HepG2 (cell line): ENCODE measurements around the gene IWS1. TPM values are rescaled to one million over a fixed set of nuclear protein-coding genes. Genes with fewer than 3 reads are reported as not detected.
A peak's percentile ranks its signal among the peaks of the same experiment; 100 is the strongest.

Experiments
- ATAC-seq: fragments of 200-7000 bp; cut with Tn5 transposase; 3 replicates; pipeline ENCODE4 v1.9.1; 2020; ENCODE audit warnings: mild to moderate bottlenecking, moderate library complexity
- BruUV-seq: library from RNA; stranded (reverse); fragments of 400-500 nt; replicated peaks from 2 replicates; lab custom pipeline; 2021; lab: Mats Ljungman, UMichigan
- CTCF ChIA-PET: fragments of 300-600 bp; formaldehyde crosslinking; extraction: SDS; loops from one replicate; lab custom pipeline; 2021; ENCODE audit warnings: low total read pairs, inconsistent platforms, low intra/inter-chr PET ratio; lab: Yijun Ruan, JAX
- POLR2A ChIA-PET: fragments of 350-600 bp; sonication (Branson Sonifier 250); formaldehyde crosslinking; loops from one replicate; lab custom pipeline; 2020; ENCODE audit warnings: antibody characterized with exemption, inconsistent platforms; lab: Yijun Ruan, JAX
- DNase-seq: peaks from one replicate; pipeline ENCODE4 v3.0.0-alpha.2; 2015; ENCODE audit warnings: low spot score
- FAIRE-seq: peaks from 3 replicates; lab custom pipeline; 2011; peaks lifted over from hg19 to GRCh38; lab: Jason Lieb, UNC
- H2AFZ ChIP-seq: one replicate; pipeline ENCODE4 v1.6.1; 2011; ENCODE audit warnings: low read length, inconsistent platforms
- H3K27ac ChIP-seq: fragments of 300-600 bp; 3 replicates; pipeline ENCODE4 v1.8.0; 2011; ENCODE audit warnings: mixed run types, mild to moderate bottlenecking, mixed read lengths, low read length, inconsistent platforms; ENCODE audit not compliant: insufficient read depth; ENCODE audit errors: extremely low read length
- H3K27me3 ChIP-seq, 2 experiments: fragments of 200-600 bp in 1 of 2; 2 replicates in 1 of 2; 3 replicates in 1 of 2; pipeline versions ENCODE4 v1.6.0 to v1.8.0; 2011; ENCODE audit warnings: low read length in 2 of 2, mild to moderate bottlenecking in 2 of 2, moderate library complexity in 2 of 2, inconsistent platforms in 1 of 2; ENCODE audit not compliant: insufficient read depth in 2 of 2, control insufficient read depth in 1 of 2
- H3K36me3 ChIP-seq, 2 experiments: fragments of 200-600 bp in 1 of 2; replicated peaks in 1 of 2; 2 replicates in 1 of 2; 3 replicates in 1 of 2; pipeline versions ENCODE4 v1.5.1 to v1.8.0; 2011; ENCODE audit warnings: low read length in 2 of 2, inconsistent platforms in 1 of 2; ENCODE audit not compliant: insufficient read depth in 2 of 2, control insufficient read depth in 1 of 2
- H3K4me1 ChIP-seq: 2 replicates; pipeline ENCODE4 v1.5.1; 2012; ENCODE audit warnings: low read length, inconsistent platforms; ENCODE audit not compliant: insufficient read depth
- H3K4me2 ChIP-seq: 2 replicates; pipeline ENCODE4 v1.6.0; 2011; ENCODE audit warnings: low read depth, low read length, inconsistent platforms
- H3K4me3 ChIP-seq, 3 experiments: fragments of 200-600 bp in 1 of 3; sonication (generic), shearing (Covaris generic) in 1 of 3; replicated peaks in 1 of 3; 2 replicates each; pipeline ENCODE4 v1.5.1; 2011 to 2016; ENCODE audit warnings: low read length in 3 of 3, inconsistent platforms in 2 of 3, low read depth in 2 of 3, mild to moderate bottlenecking in 2 of 3, control low read depth in 1 of 3, mixed read lengths in 1 of 3; ENCODE audit not compliant: insufficient read depth in 1 of 3
- H3K79me2 ChIP-seq: one replicate; pipeline ENCODE4 v1.6.1; 2011; ENCODE audit warnings: low read length, inconsistent platforms; ENCODE audit not compliant: insufficient read depth
- H3K9ac ChIP-seq: 2 replicates; pipeline ENCODE4 v1.6.0; 2011; ENCODE audit warnings: mild to moderate bottlenecking, low read depth, low read length, inconsistent platforms; ENCODE audit not compliant: insufficient read depth
- H3K9me3 ChIP-seq: 2 replicates; pipeline ENCODE4 v1.5.1; 2012; ENCODE audit warnings: mild to moderate bottlenecking, low read length
- H4K20me1 ChIP-seq: 2 replicates; pipeline ENCODE4 v1.6.0; 2011; ENCODE audit warnings: inconsistent platforms, mild to moderate bottlenecking, low read length, moderate library complexity; ENCODE audit not compliant: insufficient read depth
- ASH2L ChIP-seq: fragments of 300-600, 200-600 bp; sonication (generic); IDR thresholded peaks from 2 replicates; pipeline ENCODE4 v1.7.0; 2017; ENCODE audit warnings: low read depth, mild to moderate bottlenecking, moderate library complexity, mixed read lengths, low read length; ENCODE audit not compliant: insufficient read length
- ELF3 ChIP-seq: IDR thresholded peaks from 2 replicates; pipeline ENCODE4 v1.6.1; 2016; ENCODE audit warnings: missing genetic modification reagents, missing compliant biosample characterization
- FOXA3 ChIP-seq: IDR thresholded peaks from 2 replicates; pipeline ENCODE4 v1.6.1; 2016; ENCODE audit warnings: missing genetic modification reagents, missing compliant biosample characterization
- LCORL ChIP-seq, 2 experiments: fragments of 450-650 bp in 1 of 2; sonication (generic) in 1 of 2; formaldehyde crosslinking in 1 of 2; IDR thresholded peaks; 2 replicates each; pipeline versions ENCODE4 v1.5.0 to v1.6.1; 2017 to 2020; ENCODE audit warnings: antibody characterized with exemption in 1 of 2, missing genetic modification reagents in 1 of 2
- SALL1 ChIP-seq: sonication (generic); formaldehyde crosslinking; IDR thresholded peaks from 2 replicates; pipeline ENCODE4 v1.8.0; 2022; ENCODE audit warnings: mild to moderate bottlenecking, missing genetic modification reagents
- ZNF264 ChIP-seq: sonication (generic); formaldehyde crosslinking; IDR thresholded peaks from 2 replicates; pipeline ENCODE4 v1.4.0; 2020; ENCODE audit warnings: missing genetic modification reagents
- ZNF615 ChIP-seq: sonication (generic); formaldehyde crosslinking; IDR thresholded peaks from 2 replicates; pipeline ENCODE4 v1.5.0; 2020; ENCODE audit warnings: mild to moderate bottlenecking, missing genetic modification reagents, borderline replicate concordance
- WGBS: methylation state at CpG from one replicate; pipeline ENCODE4 v1.1.6; 2017; ENCODE audit warnings: low lambda C conversion rate; 5-methylcytosine and 5-hydroxymethylcytosine counted together
- in situ Hi-C: cut with HindIII; loops from 2 replicates; pipeline ENCODE4 v1.10.0; 2017; ENCODE audit warnings: low pct_unique_long_range_greater_than_20kb; ENCODE audit not compliant: extremely low pct_ligation_motif_present
- intact Hi-C: fragments of 100-400 bp; cut with micrococcal nuclease; formaldehyde crosslinking; loops from one replicate; pipeline ENCODE4 v1.10.0; 2022; ENCODE audit not compliant: unreplicated experiment
- polyA plus RNA-seq, 8 experiments: library from polyadenylated mRNA; depleted of rRNA in 3 of 8; stranded (reverse) in 7 of 8; unstranded in 1 of 8; fragments of >200 nt; fragmentation: Illumina TruSeq in 4 of 8; extraction: Trizol in 4 of 8; gene quantifications; 2 replicates each; pipeline versions ENCODE4 v1.2.1 to v1.2.3, GENCODE V29; 2011 to 2016; ENCODE audit warnings: low read depth in 4 of 8, missing spikeins in 1 of 8, mixed read lengths in 1 of 8; ENCODE audit not compliant: insufficient read depth in 1 of 8
- total RNA-seq, 5 experiments: library from RNA; depleted of rRNA; stranded (reverse); fragments of >200 nt; fragmentation: Illumina TruSeq; extraction: Trizol; gene quantifications; 2 replicates each; pipeline ENCODE4 v1.2.3, GENCODE V29; 2016; ENCODE audit warnings: low read depth in 1 of 5
- TF ChIP-seq, protein P1 (sequence below): sonication (generic); formaldehyde crosslinking; IDR thresholded peaks from 2 replicates; pipeline ENCODE4 v1.9.0; 2021; ENCODE audit warnings: missing genetic modification reagents, borderline replicate concordance
- TF ChIP-seq, protein P2 (sequence below): sonication (generic); formaldehyde crosslinking; IDR thresholded peaks from 2 replicates; pipeline ENCODE4 v1.4.0; 2020; ENCODE audit warnings: missing genetic modification reagents
- TF ChIP-seq, protein P3 (sequence below): sonication (generic); formaldehyde crosslinking; conservative IDR thresholded peaks from 2 replicates; pipeline ENCODE4 v1.4.0; 2020; ENCODE audit warnings: mild to moderate bottlenecking, missing genetic modification reagents, moderate library complexity

IWS1 gene
- total and polyA plus RNA-seq, 2 of the 13 experiments (the other 11 are each of a cell fraction or from before 2014, with no cell fraction given), result 28.9 to 62.3 TPM

DNA sequence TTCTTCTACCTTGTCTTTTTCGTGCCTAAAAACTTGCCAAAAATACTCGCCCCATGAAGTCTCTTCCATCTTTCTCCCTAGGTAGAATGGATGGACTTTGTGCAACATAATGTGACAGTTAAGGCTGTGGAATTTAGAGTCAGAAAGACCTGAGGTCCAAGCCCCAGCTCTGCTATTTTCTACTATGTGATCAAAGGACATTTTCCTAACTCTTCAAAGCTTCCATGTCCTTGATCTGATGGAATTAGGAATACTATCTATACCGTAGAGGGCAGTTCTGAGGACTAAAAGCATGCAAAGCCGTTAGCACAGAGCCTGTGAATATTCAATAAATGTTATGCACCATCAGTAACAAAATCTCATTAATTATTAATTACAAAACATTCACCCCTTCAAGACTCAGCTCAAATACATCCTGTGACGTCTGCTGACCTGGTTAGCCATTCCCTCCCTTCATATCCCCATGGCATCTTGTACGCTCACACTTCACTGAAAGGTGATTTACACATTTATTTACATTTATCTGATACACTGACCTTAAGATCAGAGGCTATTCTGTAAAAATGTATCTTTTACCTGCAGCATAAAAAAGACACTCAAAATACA is 15.1 kb downstream of the IWS1 start:
- intact Hi-C loops, result loop anchor here (2.0 kb wide), 1 partner anchor 16 kb away; the partner anchor contains the start of gene IWS1
- H3K27me3 ChIP-seq, result no peaks in the 10 kb centered on the region
- DNase-seq, result peak; percentile 79
- ChIA-PET CTCF (no interaction called here), POLR2A (interaction anchor here (7.1 kb wide), 1 partner anchor 15 kb away, joined by 41 read pairs; the partner anchor contains the start of gene IWS1)
- H2AFZ ChIP-seq, result no peak overlapping the region
- peaks cover 12 to 38% of the 10 kb centered on the region in 2 experiments for H3K36me3 ChIP-seq
- H3K9ac ChIP-seq, result no peak overlapping the region
- FAIRE-seq, result no peak
- H4K20me1 ChIP-seq, result peaks cover 50% of the 10 kb centered on the region
- ATAC-seq, result peak; percentile 90
- H3K4me1 ChIP-seq, result peaks cover 60% of the 10 kb centered on the region
- no peak overlapping the region for H3K4me3 ChIP-seq
- H3K79me2 ChIP-seq, result peaks cover 95% of the 10 kb centered on the region
- H3K9me3 ChIP-seq, result no peaks in the 10 kb centered on the region
- in situ Hi-C loops, result no loop called here
- 50% methylated on average over 6 of the region's 6 CpGs for WGBS
- BruUV-seq, result no TSS peak
- H3K4me2 ChIP-seq, result peak overlapping the region; percentile 8
- peak overlapping the region; percentile 60 for H3K27ac ChIP-seq
- TF ChIP-seq SALL1 (CRISPR knock-in tag) (peak; percentile 31; the same call in 1 of the 2 replicates), ASH2L (peak; percentile 73), LCORL (IDR thresholded peaks at IDR 0.05) (peak; percentile 47; the same call in 1 of the 2 replicates), LCORL (CRISPR knock-in tag; IDR thresholded peaks at IDR 0.05) (no peak), ZNF264 (CRISPR knock-in tag) (no peak), FOXA3 (CRISPR knock-in tag) (peak; percentile 21; the same call in 1 of the 2 replicates), ELF3 (CRISPR knock-in tag) (no peak), ZNF615 (CRISPR knock-in tag) (no peak)
- TF ChIP-seq, protein P1, sequence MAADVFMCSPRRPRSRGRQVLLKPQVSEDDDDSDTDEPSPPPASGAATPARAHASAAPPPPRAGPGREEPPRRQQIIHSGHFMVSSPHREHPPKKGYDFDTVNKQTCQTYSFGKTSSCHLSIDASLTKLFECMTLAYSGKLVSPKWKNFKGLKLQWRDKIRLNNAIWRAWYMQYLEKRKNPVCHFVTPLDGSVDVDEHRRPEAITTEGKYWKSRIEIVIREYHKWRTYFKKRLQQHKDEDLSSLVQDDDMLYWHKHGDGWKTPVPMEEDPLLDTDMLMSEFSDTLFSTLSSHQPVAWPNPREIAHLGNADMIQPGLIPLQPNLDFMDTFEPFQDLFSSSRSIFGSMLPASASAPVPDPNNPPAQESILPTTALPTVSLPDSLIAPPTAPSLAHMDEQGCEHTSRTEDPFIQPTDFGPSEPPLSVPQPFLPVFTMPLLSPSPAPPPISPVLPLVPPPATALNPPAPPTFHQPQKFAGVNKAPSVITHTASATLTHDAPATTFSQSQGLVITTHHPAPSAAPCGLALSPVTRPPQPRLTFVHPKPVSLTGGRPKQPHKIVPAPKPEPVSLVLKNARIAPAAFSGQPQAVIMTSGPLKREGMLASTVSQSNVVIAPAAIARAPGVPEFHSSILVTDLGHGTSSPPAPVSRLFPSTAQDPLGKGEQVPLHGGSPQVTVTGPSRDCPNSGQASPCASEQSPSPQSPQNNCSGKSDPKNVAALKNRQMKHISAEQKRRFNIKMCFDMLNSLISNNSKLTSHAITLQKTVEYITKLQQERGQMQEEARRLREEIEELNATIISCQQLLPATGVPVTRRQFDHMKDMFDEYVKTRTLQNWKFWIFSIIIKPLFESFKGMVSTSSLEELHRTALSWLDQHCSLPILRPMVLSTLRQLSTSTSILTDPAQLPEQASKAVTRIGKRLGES (CRISPR knock-in tag), result no peak
- TF ChIP-seq, protein P2, sequence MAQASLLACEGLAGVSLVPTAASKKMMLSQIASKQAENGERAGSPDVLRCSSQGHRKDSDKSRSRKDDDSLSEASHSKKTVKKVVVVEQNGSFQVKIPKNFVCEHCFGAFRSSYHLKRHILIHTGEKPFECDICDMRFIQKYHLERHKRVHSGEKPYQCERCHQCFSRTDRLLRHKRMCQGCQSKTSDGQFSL (CRISPR knock-in tag), result no peak
- TF ChIP-seq, protein P3, sequence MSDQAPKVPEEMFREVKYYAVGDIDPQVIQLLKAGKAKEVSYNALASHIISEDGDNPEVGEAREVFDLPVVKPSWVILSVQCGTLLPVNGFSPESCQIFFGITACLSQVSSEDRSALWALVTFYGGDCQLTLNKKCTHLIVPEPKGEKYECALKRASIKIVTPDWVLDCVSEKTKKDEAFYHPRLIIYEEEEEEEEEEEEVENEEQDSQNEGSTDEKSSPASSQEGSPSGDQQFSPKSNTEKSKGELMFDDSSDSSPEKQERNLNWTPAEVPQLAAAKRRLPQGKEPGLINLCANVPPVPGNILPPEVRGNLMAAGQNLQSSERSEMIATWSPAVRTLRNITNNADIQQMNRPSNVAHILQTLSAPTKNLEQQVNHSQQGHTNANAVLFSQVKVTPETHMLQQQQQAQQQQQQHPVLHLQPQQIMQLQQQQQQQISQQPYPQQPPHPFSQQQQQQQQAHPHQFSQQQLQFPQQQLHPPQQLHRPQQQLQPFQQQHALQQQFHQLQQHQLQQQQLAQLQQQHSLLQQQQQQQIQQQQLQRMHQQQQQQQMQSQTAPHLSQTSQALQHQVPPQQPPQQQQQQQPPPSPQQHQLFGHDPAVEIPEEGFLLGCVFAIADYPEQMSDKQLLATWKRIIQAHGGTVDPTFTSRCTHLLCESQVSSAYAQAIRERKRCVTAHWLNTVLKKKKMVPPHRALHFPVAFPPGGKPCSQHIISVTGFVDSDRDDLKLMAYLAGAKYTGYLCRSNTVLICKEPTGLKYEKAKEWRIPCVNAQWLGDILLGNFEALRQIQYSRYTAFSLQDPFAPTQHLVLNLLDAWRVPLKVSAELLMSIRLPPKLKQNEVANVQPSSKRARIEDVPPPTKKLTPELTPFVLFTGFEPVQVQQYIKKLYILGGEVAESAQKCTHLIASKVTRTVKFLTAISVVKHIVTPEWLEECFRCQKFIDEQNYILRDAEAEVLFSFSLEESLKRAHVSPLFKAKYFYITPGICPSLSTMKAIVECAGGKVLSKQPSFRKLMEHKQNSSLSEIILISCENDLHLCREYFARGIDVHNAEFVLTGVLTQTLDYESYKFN (CRISPR knock-in tag), result peak; percentile 75
